Activated CD8-positive, alpha-beta T cell treated with anti-CD3 and anti-CD28 coated beads for 36 hours (primary cell): Measurements from ENCODE around the gene GOLIM4. TPM values are rescaled to one million over a fixed set of nuclear protein-coding genes. Genes with fewer than 3 reads are reported as not detected.
A peak's percentile ranks its signal among the peaks of the same experiment; 100 is the strongest.
"Not testable (repeated sequence)": the region's sequence is repeated elsewhere in the genome, so short reads cannot be mapped to it uniquely, and the experiment has no call there.

Experiments
- ATAC-seq: fragments of 200-7000 bp; cut with Tn5 transposase; one replicate; pipeline ENCODE4 v1.10.0; 2021; ENCODE audit warnings: mild to moderate bottlenecking, moderate library complexity
- CTCF ChIA-PET: fragments of 350-600 bp; sonication (Branson Sonifier 250); formaldehyde crosslinking; loops from one replicate; lab custom pipeline; 2021; ENCODE audit warnings: antibody characterized with exemption; lab: Charles Lee
- POLR2A ChIA-PET: fragments of 350-600 bp; sonication (Branson Sonifier 250); formaldehyde crosslinking; loops from one replicate; lab custom pipeline; 2021; ENCODE audit warnings: antibody characterized with exemption; lab: Charles Lee
- DNase-seq: peaks from one replicate; pipeline ENCODE4 v3.0.0-alpha.2; 2020
- H3K27ac Mint-ChIP-seq: one replicate; pipeline ENCODE4 v1.8.0; 2021; ENCODE audit warnings: mild to moderate bottlenecking, mixed read lengths
- H3K27me3 Mint-ChIP-seq: one replicate; pipeline ENCODE4 v1.8.0; 2021; ENCODE audit warnings: mixed read lengths
- H3K36me3 Mint-ChIP-seq: one replicate; pipeline ENCODE4 v1.8.0; 2021; ENCODE audit warnings: low read depth, mixed read lengths
- H3K4me1 Mint-ChIP-seq: one replicate; pipeline ENCODE4 v1.8.0; 2021; ENCODE audit warnings: low read depth, mixed read lengths
- H3K4me3 Mint-ChIP-seq: one replicate; pipeline ENCODE4 v1.8.0; 2021; ENCODE audit warnings: mild to moderate bottlenecking, moderate library complexity, mixed read lengths
- H3K9me3 Mint-ChIP-seq: one replicate; pipeline ENCODE4 v1.8.0; 2021; ENCODE audit warnings: mixed read lengths
- intact Hi-C: fragments of 100-400 bp; cut with micrococcal nuclease; formaldehyde crosslinking; loops from one replicate; pipeline ENCODE4 v1.10.0; 2022
- total RNA-seq, 2 experiments: library from RNA; stranded (reverse); gene quantifications; one replicate each; pipeline ENCODE4 v1.2.3, GENCODE V29; 2021
- TF ChIP-seq, protein P1 (sequence below): fragments of 200-600 bp; IDR thresholded peaks from one replicate; pipeline ENCODE4 v1.8.0; 2022; ENCODE audit warnings: antibody characterized with exemption, mild to moderate bottlenecking

GOLIM4 gene
- total RNA-seq, 2 experiments from 2014 or later = 5.5 to 6.4 TPM

- Mint-ChIP-seq H3K9me3 (no peaks in the 10 kb centered on the region), H3K4me3 (no peak overlapping the region), H3K4me1 (peaks cover 19% of the 10 kb centered on the region), H3K27ac (no peak overlapping the region), H3K36me3 (no peaks in the 10 kb centered on the region), H3K27me3 (peaks cover 2% of the 10 kb centered on the region)
- ATAC-seq (no peak), DNase-seq (no peak)
- TF ChIP-seq, protein P1, sequence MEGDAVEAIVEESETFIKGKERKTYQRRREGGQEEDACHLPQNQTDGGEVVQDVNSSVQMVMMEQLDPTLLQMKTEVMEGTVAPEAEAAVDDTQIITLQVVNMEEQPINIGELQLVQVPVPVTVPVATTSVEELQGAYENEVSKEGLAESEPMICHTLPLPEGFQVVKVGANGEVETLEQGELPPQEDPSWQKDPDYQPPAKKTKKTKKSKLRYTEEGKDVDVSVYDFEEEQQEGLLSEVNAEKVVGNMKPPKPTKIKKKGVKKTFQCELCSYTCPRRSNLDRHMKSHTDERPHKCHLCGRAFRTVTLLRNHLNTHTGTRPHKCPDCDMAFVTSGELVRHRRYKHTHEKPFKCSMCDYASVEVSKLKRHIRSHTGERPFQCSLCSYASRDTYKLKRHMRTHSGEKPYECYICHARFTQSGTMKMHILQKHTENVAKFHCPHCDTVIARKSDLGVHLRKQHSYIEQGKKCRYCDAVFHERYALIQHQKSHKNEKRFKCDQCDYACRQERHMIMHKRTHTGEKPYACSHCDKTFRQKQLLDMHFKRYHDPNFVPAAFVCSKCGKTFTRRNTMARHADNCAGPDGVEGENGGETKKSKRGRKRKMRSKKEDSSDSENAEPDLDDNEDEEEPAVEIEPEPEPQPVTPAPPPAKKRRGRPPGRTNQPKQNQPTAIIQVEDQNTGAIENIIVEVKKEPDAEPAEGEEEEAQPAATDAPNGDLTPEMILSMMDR = no peak
- intact Hi-C loops = no loop called here
- ChIA-PET CTCF (no interaction called here), POLR2A (interaction anchor here (0.8 kb wide), 1 partner anchor 24 kb away, joined by 3 read pairs; no protein-coding TSS in a partner anchor)
Measured at GRCh38 chr3:168063122-168063521, 32.6 kb downstream of the GOLIM4 start.

GRCh38 chr3:168062679-168063078 lies 33.0 kb downstream of the GOLIM4 start:
- Mint-ChIP-seq H3K4me3 (no peak overlapping the region), H3K9me3 (no peaks in the 10 kb centered on the region), H3K27me3 (peaks cover 2% of the 10 kb centered on the region), H3K36me3 (no peaks in the 10 kb centered on the region), H3K27ac (no peak overlapping the region), H3K4me1 (peaks cover 19% of the 10 kb centered on the region)
- ChIA-PET POLR2A (interaction anchor here (0.8 to 1.1 kb wide), 2 partner anchors 10 to 25 kb away, joined by 3 read pairs; no protein-coding TSS in a partner anchor), CTCF (interaction anchor here (1.0 kb wide), 1 partner anchor 32 kb away, joined by 4 read pairs; no protein-coding TSS in a partner anchor)
- TF ChIP-seq, protein P1 = no peak
- DNase-seq (no peak), ATAC-seq (no peak)
- intact Hi-C loops = no loop called here

GRCh38 chr3:168061332-168061996 lies 34.3 kb downstream of the GOLIM4 start:
- ATAC-seq = peak; percentile 93
- no peaks in the 10 kb centered on the region for H3K36me3 Mint-ChIP-seq

GRCh38 chr3:168060317-168060716 lies 35.4 kb downstream of the GOLIM4 start:
- no peak overlapping the region for H3K4me3 Mint-ChIP-seq
- ATAC-seq (no peak), DNase-seq (no peak)
- H3K36me3 Mint-ChIP-seq = no peaks in the 10 kb centered on the region
- ChIA-PET POLR2A (no interaction called here), CTCF (interaction anchor here (1.1 to 1.3 kb wide), 2 partner anchors 9 to 35 kb away, joined by 3 read pairs; no protein-coding TSS in a partner anchor)
- intact Hi-C loops = no loop called here
- TF ChIP-seq, protein P1 = no peak
- H3K4me1 Mint-ChIP-seq = peaks cover 18% of the 10 kb centered on the region
- no peaks in the 10 kb centered on the region for H3K9me3 Mint-ChIP-seq
- H3K27me3 Mint-ChIP-seq = peaks cover 2% of the 10 kb centered on the region
- H3K27ac Mint-ChIP-seq = no peak overlapping the region

More at GRCh38 chr3:168061332-168061996, 34.3 kb downstream of the GOLIM4 start:
- H3K4me3 Mint-ChIP-seq = peak overlapping the region; percentile 19
- peaks cover 2% of the 10 kb centered on the region for H3K27me3 Mint-ChIP-seq
- intact Hi-C loops = no loop called here
- TF ChIP-seq, protein P1 = no peak
- peaks cover 18% of the 10 kb centered on the region for H3K4me1 Mint-ChIP-seq
- peak; percentile 50 for DNase-seq
- ChIA-PET CTCF (interaction anchor here (1.0 to 1.3 kb wide), 3 partner anchors 8 to 33 kb away, joined by 3 to 5 read pairs (median 4); no protein-coding TSS in a partner anchor), POLR2A (interaction anchor here (1.1 kb wide), 1 partner anchor 11 kb away, joined by 3 read pairs; no protein-coding TSS in a partner anchor)
- no peak overlapping the region for H3K27ac Mint-ChIP-seq
- no peaks in the 10 kb centered on the region for H3K9me3 Mint-ChIP-seq

- intact Hi-C loops = no loop called here
- peaks cover 18% of the 10 kb centered on the region for H3K4me1 Mint-ChIP-seq
- ChIA-PET CTCF (interaction anchor here (1.0 to 1.1 kb wide), 2 partner anchors 11 to 36 kb away, joined by 3 to 5 read pairs; no protein-coding TSS in a partner anchor), POLR2A (no interaction called here)
- H3K9me3 Mint-ChIP-seq = no peaks in the 10 kb centered on the region
- H3K36me3 Mint-ChIP-seq = no peaks in the 10 kb centered on the region
- TF ChIP-seq, protein P1 = no peak
- no peak overlapping the region for H3K27ac Mint-ChIP-seq
- H3K4me3 Mint-ChIP-seq = no peak overlapping the region
- H3K27me3 Mint-ChIP-seq = peaks cover 2% of the 10 kb centered on the region
- DNase-seq = no peak
- no peak for ATAC-seq
Measured at GRCh38 chr3:168058481-168058880, 37.2 kb downstream of the GOLIM4 start.

DNA sequence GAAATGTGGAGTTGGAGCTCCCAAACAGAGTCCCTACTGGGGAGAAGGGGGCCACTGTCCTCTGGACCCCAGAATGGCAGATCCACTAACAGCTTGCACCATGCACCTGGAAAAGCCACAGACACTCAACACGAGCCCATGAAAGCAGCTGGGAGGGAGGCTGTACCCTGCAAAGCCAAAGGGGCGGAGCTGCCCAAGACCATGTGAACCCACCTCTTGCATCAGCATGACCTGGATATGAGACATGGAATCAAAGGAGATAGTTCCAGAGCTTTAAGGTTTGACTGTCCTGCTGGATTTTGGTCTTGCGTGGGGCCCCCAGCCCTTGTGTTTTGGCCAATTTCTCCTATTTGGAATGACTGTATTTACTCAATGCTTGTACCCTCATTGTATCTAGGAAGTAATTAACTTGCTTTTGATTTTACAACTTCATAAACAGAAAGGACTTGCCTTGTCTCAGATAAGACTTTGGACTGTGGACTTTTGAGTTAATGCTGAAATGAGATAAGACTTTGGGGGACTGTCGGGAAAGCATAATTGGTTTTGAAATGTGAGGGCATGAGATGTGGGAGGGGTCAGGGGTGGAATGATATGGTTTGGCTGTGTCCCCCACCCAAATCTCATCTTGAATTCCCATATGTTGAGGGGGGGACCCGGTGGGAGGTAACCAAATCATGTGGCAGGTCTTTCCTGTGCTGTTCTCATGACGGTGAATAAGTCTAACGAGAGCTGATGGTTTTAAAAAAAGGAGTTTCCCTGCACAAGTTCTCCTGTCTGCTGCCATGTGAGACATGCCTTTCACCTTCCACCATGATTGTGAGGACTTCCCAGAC lies 39.1 kb downstream of the GOLIM4 start:
- H3K4me1 Mint-ChIP-seq = peaks cover 12% of the 10 kb centered on the region
- H3K27me3 Mint-ChIP-seq, H3K4me3 Mint-ChIP-seq, H3K36me3 Mint-ChIP-seq, DNase-seq, H3K9me3 Mint-ChIP-seq, ATAC-seq, H3K27ac Mint-ChIP-seq, intact Hi-C loops: not testable (repeated sequence)
- POLR2A ChIA-PET = interaction anchor here (0.6 kb wide), 1 partner anchor 61 kb away, joined by 3 read pairs; no protein-coding TSS in a partner anchor
- CTCF ChIA-PET = interaction anchor here (1.4 kb wide), 1 partner anchor 109 kb away, joined by 4 read pairs; no protein-coding TSS in a partner anchor
